Smooth muscle cell of the pulmonary artery (primary cell): ENCODE results near the gene TNFRSF11A. TPM values are rescaled to one million over a fixed set of nuclear protein-coding genes. Genes with fewer than 3 reads are reported as not detected.

Source experiments
- total RNA-seq: library from RNA; depleted of rRNA; stranded (reverse); fragments of >200 nt; gene quantifications from 2 replicates; pipeline ENCODE4 v1.2.3, GENCODE V29; 2014

Gene TNFRSF11A
- total RNA-seq = 1.8 and 3.8 TPM in 2 replicates

GRCh38 chr18:62324917-62325805 lies at the start of gene TNFRSF11A:
Gene TNFRSF11A, plus strand, starts transcription at chr18:62325310. Its CDS starts 43 bp downstream, at chr18:62325353.

Other genes starting within 250 kb of the TNFRSF11A start
- 39.6 and 56.6 TPM in 2 replicates for gene PIGN, start 138.3 kb upstream of the TNFRSF11A start, total RNA-seq
- gene RELCH, start 138.1 kb upstream of the TNFRSF11A start, total RNA-seq = 38.4 and 45.0 TPM in 2 replicates
- gene ZCCHC2, start 197.7 kb downstream of the TNFRSF11A start, total RNA-seq = 12.3 and 12.8 TPM in 2 replicates